ENCODE results near the gene DDAH2.

DDAH2 gene

GRCh38 chr6:31728767-31729514, at the start of gene DDAH2:
Gene DDAH2 (minus strand): TSS chr6:31729299. CDS start chr6:31729161, 138 bp downstream.
- no peak for DNase-seq

GRCh38 chr6:31778193-31778592, 49.1 kb upstream of the DDAH2 start:
- no peak for DNase-seq

GRCh38 chr6:31777667-31778050, 48.6 kb upstream of the DDAH2 start:
- DNase-seq: no peak

- DNase-seq: peak; percentile 73
Observed at GRCh38 chr6:31776989-31777666, 48.0 kb upstream of the DDAH2 start, which contains the start of gene VWA7. Gene VWA7 (minus strand): TSS chr6:31777328. CDS start chr6:31776779, 549 bp downstream.

- peak; percentile 73 for DNase-seq
Observed at GRCh38 chr6:31776485-31776988, 47.4 kb upstream of the DDAH2 start.

- no peak for DNase-seq
Observed at GRCh38 chr6:31775633-31776484, 46.8 kb upstream of the DDAH2 start.

GRCh38 chr6:31775184-31775583, 46.1 kb upstream of the DDAH2 start:
- no peak for DNase-seq

GRCh38 chr6:31771992-31772358, 42.9 kb upstream of the DDAH2 start:
- no peak for DNase-seq

- DNase-seq: no peak
Observed at GRCh38 chr6:31770860-31771259, 41.8 kb upstream of the DDAH2 start.

GRCh38 chr6:31769684-31770371, 40.7 kb upstream of the DDAH2 start:
- DNase-seq: no peak

GRCh38 chr6:31768363-31769257, 39.5 kb upstream of the DDAH2 start:
- DNase-seq: no peak

- no peak for DNase-seq
Observed at GRCh38 chr6:31767096-31767645, 38.1 kb upstream of the DDAH2 start.

GRCh38 chr6:31765910-31766794, 37.1 kb upstream of the DDAH2 start:
- no peak for DNase-seq

- DNase-seq: no peak
Observed at GRCh38 chr6:31765559-31765909, 36.4 kb upstream of the DDAH2 start.

GRCh38 chr6:31764198-31764597, 35.1 kb upstream of the DDAH2 start:
- no peak for DNase-seq

GRCh38 chr6:31763619-31763940, 34.5 kb upstream of the DDAH2 start:
- no peak for DNase-seq

- DNase-seq: no peak
Observed at GRCh38 chr6:31762878-31763618, 33.9 kb upstream of the DDAH2 start.

- no peak for DNase-seq
Observed at GRCh38 chr6:31762356-31762755, 33.3 kb upstream of the DDAH2 start, which contains the start of gene SAPCD1. Gene SAPCD1 (plus strand): TSS chr6:31762656. CDS start chr6:31763055, 399 bp downstream.

- no peak for DNase-seq
Observed at GRCh38 chr6:31761343-31761742, 32.2 kb upstream of the DDAH2 start.

- no peak for DNase-seq
Observed at GRCh38 chr6:31760790-31761189, 31.7 kb upstream of the DDAH2 start.

Measured in DMS79 treated with DMSO at 0.1 percent for 48 hours (cell line).